K562 treated with DMSO at 1 percent for 4 hours (cell line): ENCODE measurements around the gene CACHD1. TPM values are rescaled to one million over a fixed set of nuclear protein-coding genes. Genes with fewer than 3 reads are reported as not detected.

Experiments used
- total RNA-seq: library from RNA; unstranded; fragments of 300-600 nt; gene quantifications from 2 replicates; pipeline ENCODE4 v1.2.3, GENCODE V29; 2022; ENCODE audit not compliant: insufficient read depth

Gene CACHD1
- total RNA-seq, result not detected in 2 replicates

GRCh38 chr1:64469977-64470664 is at the start of gene CACHD1:
Gene CACHD1, plus strand, starts transcription at chr1:64470129. Its CDS starts 616 bp downstream, at chr1:64470745.

